CD14-positive monocyte (primary cell): ENCODE measurements around the gene MED7. TPM values are rescaled to one million over a fixed set of nuclear protein-coding genes. Genes with fewer than 3 reads are reported as not detected.

Experiments used
- DNase-seq, 3 donors: peaks; one replicate each; pipeline ENCODE4 v3.0.0-alpha.2; 2011 to 2022
- H2AFZ ChIP-seq: 2 replicates; pipeline ENCODE4 v1.6.0; 2012; ENCODE audit warnings: mild to moderate bottlenecking, low read depth, low read length, inconsistent platforms; ENCODE audit not compliant: insufficient read depth, poor library complexity, severe bottlenecking
- H3K27ac ChIP-seq, 2 donors: 1 replicate in 1 of 2; 2 replicates in 1 of 2; pipeline ENCODE4 v1.5.1; 2012 to 2013; ENCODE audit warnings: low read length in 2 of 2, control low read depth in 1 of 2, inconsistent platforms in 1 of 2, low read depth in 1 of 2, mild to moderate bottlenecking in 1 of 2
- H3K27me3 ChIP-seq, 2 donors: one replicate each; pipeline versions ENCODE4 v1.6.0 to v1.6.1; 2011 to 2013; ENCODE audit warnings: low read length in 2 of 2; ENCODE audit not compliant: control insufficient read depth in 2 of 2, insufficient read depth in 2 of 2
- H3K36me3 ChIP-seq, 2 donors: replicated peaks in 1 of 2; 1 replicate in 1 of 2; 2 replicates in 1 of 2; pipeline versions ENCODE4 v1.5.1 to v1.6.1; 2012 to 2013; ENCODE audit warnings: low read length in 2 of 2, control low read depth in 1 of 2, inconsistent platforms in 1 of 2, mild to moderate bottlenecking in 1 of 2; ENCODE audit not compliant: insufficient read depth in 2 of 2, control insufficient read depth in 1 of 2
- H3K4me1 ChIP-seq, 2 donors: 1 replicate in 1 of 2; 2 replicates in 1 of 2; pipeline versions ENCODE4 v1.5.1 to v1.6.1; 2012 to 2013; ENCODE audit warnings: low read length in 2 of 2, control low read depth in 1 of 2, inconsistent platforms in 1 of 2, mild to moderate bottlenecking in 1 of 2, moderate library complexity in 1 of 2; ENCODE audit not compliant: insufficient read depth in 2 of 2, control insufficient read depth in 1 of 2
- H3K4me2 ChIP-seq: replicated peaks from 2 replicates; pipeline ENCODE3; 2012; ENCODE audit warnings: low read length, moderate library complexity, mild to moderate bottlenecking; ENCODE audit not compliant: poor library complexity, severe bottlenecking; ENCODE audit errors: extremely low read depth
- H3K4me3 ChIP-seq, 3 experiments: fragments of 200-600 bp in 1 of 3; sonication (generic) in 1 of 3; replicated peaks in 1 of 3; 1 replicate in 2 of 3; 2 replicates in 1 of 3; pipeline ENCODE4 v1.5.1; 2011 to 2013; ENCODE audit warnings: low read length in 3 of 3, mild to moderate bottlenecking in 3 of 3, control low read depth in 2 of 3, low read depth in 2 of 3, inconsistent platforms in 1 of 3, moderate library complexity in 1 of 3
- H3K79me2 ChIP-seq: 2 replicates; pipeline ENCODE4 v1.6.0; 2012; ENCODE audit warnings: mild to moderate bottlenecking, control low read depth, inconsistent platforms, low read length, moderate library complexity; ENCODE audit not compliant: insufficient read depth
- H3K9ac ChIP-seq: 2 replicates; pipeline ENCODE4 v1.6.0; 2017; ENCODE audit warnings: low read length, mild to moderate bottlenecking; ENCODE audit not compliant: insufficient read depth, poor library complexity, severe bottlenecking
- H3K9me3 ChIP-seq, 2 donors: replicated peaks in 1 of 2; 1 replicate in 1 of 2; 2 replicates in 1 of 2; pipeline versions ENCODE4 v1.5.1 to v1.6.1; 2012 to 2013; ENCODE audit warnings: low read length in 2 of 2, control low read depth in 1 of 2; ENCODE audit not compliant: control insufficient read depth in 1 of 2, insufficient read depth in 1 of 2
- H4K20me1 ChIP-seq: 2 replicates; pipeline ENCODE4 v1.6.0; 2012; ENCODE audit warnings: mild to moderate bottlenecking, low read length, control low read depth, moderate library complexity; ENCODE audit not compliant: insufficient read depth
- H3K27ac Mint-ChIP-seq, 7 donors: one replicate each; pipeline ENCODE4 v1.8.0; 2020; ENCODE audit warnings: mild to moderate bottlenecking in 7 of 7, mixed read lengths in 7 of 7, moderate library complexity in 6 of 7, inconsistent platforms in 2 of 7
- H3K27me3 Mint-ChIP-seq, 3 donors: one replicate each; pipeline ENCODE4 v1.8.0; 2021 to 2022; ENCODE audit warnings: low read depth in 3 of 3, mild to moderate bottlenecking in 3 of 3, mixed read lengths in 3 of 3, moderate library complexity in 3 of 3, inconsistent platforms in 1 of 3
- H3K36me3 Mint-ChIP-seq, 2 donors: one replicate each; pipeline ENCODE4 v1.8.0; 2020; ENCODE audit warnings: mixed read lengths in 2 of 2, inconsistent platforms in 1 of 2, mild to moderate bottlenecking in 1 of 2
- H3K4me1 Mint-ChIP-seq: one replicate; pipeline ENCODE4 v1.8.0; 2020; ENCODE audit warnings: mild to moderate bottlenecking, mixed read lengths
- H3K4me3 Mint-ChIP-seq, 2 donors: one replicate each; pipeline ENCODE4 v1.8.0; 2020; ENCODE audit warnings: mild to moderate bottlenecking in 2 of 2, mixed read lengths in 2 of 2, moderate library complexity in 1 of 2
- H3K9me3 Mint-ChIP-seq, 7 donors: one replicate each; pipeline ENCODE4 v1.8.0; 2020 to 2022; ENCODE audit warnings: mixed read lengths in 7 of 7, mild to moderate bottlenecking in 6 of 7, moderate library complexity in 6 of 7, inconsistent platforms in 2 of 7
- CTCF ChIP-seq: fragments of 200-600 bp; IDR thresholded peaks from one replicate; pipeline ENCODE4 v1.8.0; 2022; ENCODE audit warnings: antibody characterized with exemption, mild to moderate bottlenecking
- WGBS: methylation state at CpG from one replicate; pipeline ENCODE4 v1.1.5; 2013; ENCODE audit warnings: missing lambda C conversion rate; ENCODE audit not compliant: insufficient coverage; 5-methylcytosine and 5-hydroxymethylcytosine counted together
- intact Hi-C, 2 donors: fragments of 100-400 bp; cut with micrococcal nuclease; formaldehyde crosslinking; loops; one replicate each; pipeline versions ENCODE4 v1.15.0 to v1.15.1; 2023
- polyA plus RNA-seq, 3 donors: library from polyadenylated mRNA; depleted of rRNA in 1 of 3; unstranded in 2 of 3; stranded (reverse) in 1 of 3; fragments of 300-500 nt in 2 of 3; fragments of >200 nt in 1 of 3; fragmentation: Illumina TruSeq in 2 of 3; gene quantifications; 1 replicate in 2 of 3; 2 replicates in 1 of 3; pipeline ENCODE4 v1.2.3, GENCODE V29; 2012 to 2021

The MED7 gene
- polyA plus RNA-seq, 3 donors, result 5.9 to 13.0 (median 11.9) TPM

- no peak for TF ChIP-seq CTCF
- Histone ChIP-seq H3K4me1 (no peaks in the 10 kb centered on the region), H2AFZ (no peak overlapping the region), H3K4me2 (no peak overlapping the region), H3K4me3 (no peak overlapping the region), H3K79me2 (no peaks in the 10 kb centered on the region), H3K27ac (no peak overlapping the region), H4K20me1 (no peaks in the 10 kb centered on the region), H3K27me3 (no peaks in the 10 kb centered on the region), H3K36me3 (no peaks in the 10 kb centered on the region), H3K9ac (no peak overlapping the region), H3K9me3 (no peaks in the 10 kb centered on the region)
- peaks cover 3 to 13% (median 6%) of the 10 kb centered on the region in 7 donors for H3K9me3 Mint-ChIP-seq
- no peak overlapping the region for H3K4me3 Mint-ChIP-seq
- H3K27ac Mint-ChIP-seq, result no peak overlapping the region
- 98% methylated on average over 8 of the region's 14 CpGs for WGBS
- H3K27me3 Mint-ChIP-seq, result peaks cover 4 to 8% (median 8%) of the 10 kb centered on the region in 3 donors
- intact Hi-C loops, result no loop called here
- H3K4me1 Mint-ChIP-seq, result no peaks in the 10 kb centered on the region
- no peak for DNase-seq
- no peaks in the 10 kb centered on the region for H3K36me3 Mint-ChIP-seq
Observed at GRCh38 chr5:157165668-157166067, 23.0 kb upstream of the MED7 start.

GRCh38 chr5:157165261-157165660 lies 22.6 kb upstream of the MED7 start:
- H3K36me3 ChIP-seq, result no peaks in the 10 kb centered on the region
- H3K4me3 Mint-ChIP-seq, result no peak overlapping the region
- TF ChIP-seq CTCF, result no peak
- no peak overlapping the region for H3K27ac Mint-ChIP-seq
- H3K9me3 Mint-ChIP-seq, result peaks cover 1 to 9% (median 3%) of the 10 kb centered on the region in 7 donors
- H3K27me3 Mint-ChIP-seq, result peaks cover 4 to 8% (median 8%) of the 10 kb centered on the region in 3 donors
- no peak overlapping the region for H3K9ac ChIP-seq
- H3K79me2 ChIP-seq, result no peaks in the 10 kb centered on the region
- H3K27me3 ChIP-seq, result no peaks in the 10 kb centered on the region
- no peak overlapping the region for H2AFZ ChIP-seq
- no peak overlapping the region for H3K4me3 ChIP-seq
- no peak overlapping the region for H3K4me2 ChIP-seq
- 83% methylated on average over 1 of the region's 4 CpGs for WGBS
- H4K20me1 ChIP-seq, result no peaks in the 10 kb centered on the region
- H3K4me1 Mint-ChIP-seq, result no peaks in the 10 kb centered on the region
- no peaks in the 10 kb centered on the region for H3K4me1 ChIP-seq
- DNase-seq, result no peak
- intact Hi-C loops, result no loop called here
- H3K36me3 Mint-ChIP-seq, result no peaks in the 10 kb centered on the region
- H3K9me3 ChIP-seq, result no peaks in the 10 kb centered on the region
- H3K27ac ChIP-seq, result no peak overlapping the region
